NCI-H2171 (cell line): ENCODE data around the gene RPP25L.
"Not testable (repeated sequence)": the region's sequence is repeated elsewhere in the genome, so short reads cannot be mapped to it uniquely, and the experiment has no call there.

Experiments used
- DNase-seq: peaks from one replicate; lab custom pipeline; 2025; lab: John Stamatoyannopoulos, UW

RPP25L gene, protein sequence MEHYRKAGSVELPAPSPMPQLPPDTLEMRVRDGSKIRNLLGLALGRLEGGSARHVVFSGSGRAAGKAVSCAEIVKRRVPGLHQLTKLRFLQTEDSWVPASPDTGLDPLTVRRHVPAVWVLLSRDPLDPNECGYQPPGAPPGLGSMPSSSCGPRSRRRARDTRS

DNA sequence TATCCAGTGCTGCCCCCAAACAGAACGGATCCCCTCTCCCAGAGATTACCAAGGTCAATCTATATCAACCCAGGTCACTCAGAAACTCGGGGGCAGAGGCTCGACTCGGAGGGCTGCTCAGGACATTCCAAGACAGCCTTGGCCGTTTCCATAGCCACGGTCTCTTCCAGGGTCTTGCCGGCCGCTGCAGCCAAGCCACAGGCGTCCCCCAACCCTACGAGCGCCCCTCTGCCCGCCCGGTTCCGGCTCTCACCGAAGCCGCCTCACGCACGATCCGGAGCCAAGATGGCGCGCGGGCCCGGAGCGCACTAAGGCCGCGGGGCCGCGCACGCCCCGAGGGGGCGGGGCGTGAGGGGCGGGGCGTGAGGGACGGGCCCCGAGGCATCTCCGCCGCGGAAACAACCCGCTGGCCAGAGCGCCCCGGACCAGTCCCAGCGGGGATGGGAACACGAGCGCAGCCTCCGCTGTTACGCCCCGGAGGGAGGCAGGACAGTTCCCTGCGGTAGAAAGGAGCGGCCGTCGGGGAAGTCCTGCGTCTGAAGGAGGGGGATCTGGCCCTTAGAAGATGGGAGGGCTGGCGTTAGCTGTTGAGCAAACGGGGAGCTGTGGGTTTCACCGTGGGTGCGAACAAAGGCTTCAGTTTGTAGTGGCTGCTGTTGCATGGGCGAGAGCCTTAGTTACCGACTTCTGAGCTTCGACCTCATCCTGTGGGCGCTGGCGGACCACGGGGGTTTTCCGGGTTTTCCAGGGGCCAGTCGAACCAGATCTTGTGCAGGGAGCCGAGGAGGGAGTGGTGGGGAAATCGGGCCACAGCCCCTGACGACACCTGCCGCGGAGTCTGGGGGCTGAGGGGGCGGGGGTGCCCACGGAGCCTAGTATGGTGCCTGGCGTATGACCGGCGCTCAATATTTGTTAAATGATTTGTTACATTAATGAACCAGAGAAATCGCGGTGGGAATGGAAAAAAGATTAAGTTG is at the start of gene RPP25L:
Gene RPP25L (minus strand): TSS at position 287 of the 977 bp plus-strand sequence. CDS start 801 bp downstream, outside the sequence.
- DNase-seq: peak; percentile 58

DNA sequence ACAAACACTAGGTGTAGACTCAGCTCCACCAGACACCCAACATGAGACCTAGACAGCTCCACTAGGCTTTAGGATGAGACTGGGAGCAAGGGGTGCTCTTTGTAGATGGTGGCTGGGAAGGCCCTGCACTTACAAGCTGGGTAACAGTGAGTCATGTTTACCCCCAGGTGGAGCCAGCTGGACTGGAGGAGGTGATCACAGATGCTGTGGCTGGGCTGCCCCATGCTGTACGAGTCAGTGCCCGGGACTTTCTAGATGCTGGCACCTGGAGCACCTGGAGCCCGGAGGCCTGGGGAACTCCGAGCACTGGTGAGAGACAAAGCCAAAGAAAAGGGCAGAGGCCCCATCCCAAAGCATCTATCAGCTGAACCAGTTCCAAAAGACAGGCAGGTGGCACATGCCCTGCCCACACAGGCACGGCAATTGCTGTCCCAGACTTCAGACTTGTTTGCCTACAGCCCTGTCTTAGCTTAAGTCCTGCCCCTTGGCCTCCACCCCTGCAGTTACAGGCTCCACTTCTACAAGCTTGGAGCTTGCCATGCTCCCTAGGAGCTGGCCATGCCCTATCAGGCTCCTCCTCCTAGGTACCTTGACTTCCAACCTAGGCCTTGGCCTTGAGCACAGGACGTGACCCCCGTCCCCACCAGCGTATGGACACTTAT is 47.8 kb upstream of the RPP25L start:
- DNase-seq: no peak

DNA sequence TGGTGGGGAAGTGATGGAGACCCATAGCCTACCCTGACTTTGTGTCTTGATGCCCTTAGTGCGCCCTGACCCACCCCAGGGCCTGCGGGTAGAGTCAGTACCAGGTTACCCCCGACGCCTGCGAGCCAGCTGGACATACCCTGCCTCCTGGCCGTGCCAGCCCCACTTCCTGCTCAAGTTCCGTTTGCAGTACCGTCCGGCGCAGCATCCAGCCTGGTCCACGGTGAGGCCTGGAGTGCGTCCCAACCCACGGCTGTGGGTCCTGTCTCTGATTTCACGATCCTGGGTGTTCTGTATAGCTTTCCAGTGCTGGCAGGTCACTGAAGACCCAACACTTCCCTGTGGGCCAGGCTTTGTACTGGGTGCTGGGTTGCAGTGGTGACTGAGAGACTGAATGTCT is 46.6 kb upstream of the RPP25L start:
- DNase-seq: no peak

DNA sequence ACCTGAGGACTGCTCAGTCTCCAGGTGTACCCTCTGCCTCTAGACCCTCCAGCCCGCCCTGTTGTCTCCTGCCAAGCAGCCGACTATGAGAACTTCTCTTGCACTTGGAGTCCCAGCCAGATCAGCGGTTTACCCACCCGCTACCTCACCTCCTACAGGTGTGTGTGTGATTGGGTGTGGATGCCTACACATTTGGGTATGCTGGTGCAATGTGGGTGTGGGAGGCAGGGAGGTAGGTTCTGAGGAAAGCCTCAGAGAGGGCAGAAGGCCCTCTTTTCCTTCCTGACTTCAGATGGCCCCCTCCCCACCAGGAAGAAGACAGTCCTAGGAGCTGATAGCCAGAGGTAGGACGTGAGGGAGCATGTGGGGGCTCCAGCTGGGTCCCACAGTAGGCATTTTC is 45.1 kb upstream of the RPP25L start:
- DNase-seq: no peak

DNA sequence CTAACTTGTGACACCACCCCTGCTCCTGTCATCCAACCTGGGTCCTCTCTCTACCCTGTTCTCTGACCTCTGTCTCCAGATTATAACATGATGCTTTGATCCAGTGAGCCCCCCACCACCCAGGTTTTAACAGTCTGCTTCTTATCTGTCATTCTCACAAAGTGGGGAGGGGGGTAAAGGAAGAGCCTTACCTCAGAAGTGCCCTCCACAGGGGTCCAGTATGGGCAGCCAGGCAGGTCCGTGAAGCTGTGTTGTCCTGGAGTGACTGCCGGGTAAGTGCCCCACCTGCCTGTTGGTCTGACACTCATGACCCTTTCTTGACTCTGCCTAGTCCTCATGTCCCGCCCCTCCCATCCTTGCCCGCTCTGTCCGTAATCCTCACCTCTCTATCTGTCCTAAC is 43.5 kb upstream of the RPP25L start:
- DNase-seq: no peak

DNA sequence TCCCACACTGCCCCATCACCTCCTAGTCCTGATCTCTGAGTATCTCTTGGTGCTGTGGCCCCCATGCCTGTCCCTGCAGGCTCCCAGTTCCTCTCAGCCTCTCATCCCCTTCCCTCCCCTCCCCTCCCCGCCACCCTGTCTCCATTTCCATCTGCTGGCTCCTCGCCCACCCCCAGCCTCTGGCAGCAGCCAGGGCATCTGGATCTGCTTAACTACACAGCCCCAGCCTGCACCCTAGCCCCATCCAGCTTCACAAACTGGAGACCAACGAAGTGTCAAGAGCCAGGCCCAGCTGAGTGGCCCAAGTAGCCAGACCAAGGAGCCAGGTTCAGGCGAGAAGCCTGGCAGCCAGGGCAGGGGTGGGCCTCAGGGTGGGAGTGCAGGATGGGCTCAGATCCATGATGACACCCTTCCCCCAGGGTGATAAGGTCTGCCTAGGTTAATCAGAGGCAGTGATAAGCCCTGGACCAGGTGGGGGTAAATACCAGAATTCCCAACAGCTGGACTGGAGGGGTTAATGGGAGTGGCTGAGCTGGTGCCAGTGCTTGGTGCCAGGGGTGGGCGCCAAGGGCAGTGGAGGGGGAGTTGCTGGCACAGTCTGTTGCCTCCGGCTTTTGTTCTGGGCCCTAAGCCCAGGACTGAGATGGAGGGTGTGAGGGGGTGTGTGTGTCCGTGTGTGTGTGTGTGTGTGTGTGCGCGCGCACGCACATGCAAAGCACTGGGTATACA is 42.6 kb upstream of the RPP25L start:
- DNase-seq: peak; percentile 18

DNA sequence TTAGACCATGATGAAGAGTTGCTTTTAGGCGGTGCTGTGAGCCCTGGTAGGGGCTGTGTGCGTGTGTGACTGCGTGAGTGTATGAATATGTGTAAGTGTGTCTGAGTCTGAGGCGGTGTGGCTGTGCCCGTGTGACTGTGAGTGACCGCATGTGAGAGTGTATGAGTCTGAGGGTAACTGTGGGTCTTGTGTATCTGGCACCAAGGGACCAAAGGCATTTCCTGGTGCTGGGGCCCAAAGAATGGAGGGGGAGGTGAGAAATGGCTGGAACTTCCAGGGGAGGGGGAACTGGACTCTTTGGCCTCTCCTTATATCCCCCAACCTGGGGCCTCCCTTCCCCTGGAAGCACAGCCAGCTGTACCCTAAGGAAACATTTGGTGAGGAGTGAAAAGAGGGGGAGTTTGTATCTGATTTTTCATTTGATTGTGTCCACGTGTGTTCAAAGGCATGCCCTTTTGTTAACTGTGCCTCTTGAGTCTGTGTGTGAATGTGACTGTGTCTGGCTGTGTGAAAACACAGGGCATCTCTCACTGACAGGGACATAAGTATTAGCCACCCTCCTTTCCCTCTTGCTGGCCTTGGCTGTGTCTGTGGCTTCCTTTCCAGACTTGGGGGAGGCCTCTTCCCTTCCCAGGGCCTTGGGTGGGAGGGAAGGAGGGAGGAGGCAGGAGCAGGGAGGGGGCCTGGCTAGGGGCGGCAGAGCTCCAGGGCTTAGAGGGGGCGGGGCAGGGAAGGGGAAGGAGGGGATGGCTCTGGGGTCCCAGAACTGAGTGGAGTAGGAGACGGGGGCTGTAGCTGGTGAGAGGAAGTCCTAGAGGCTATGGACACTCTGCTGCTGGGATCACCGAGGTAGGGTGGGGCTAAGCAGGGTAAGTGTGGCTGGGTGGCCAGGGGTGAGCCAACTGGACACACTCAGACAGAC is 41.5 kb upstream of the RPP25L start:
- no peak for DNase-seq

DNA sequence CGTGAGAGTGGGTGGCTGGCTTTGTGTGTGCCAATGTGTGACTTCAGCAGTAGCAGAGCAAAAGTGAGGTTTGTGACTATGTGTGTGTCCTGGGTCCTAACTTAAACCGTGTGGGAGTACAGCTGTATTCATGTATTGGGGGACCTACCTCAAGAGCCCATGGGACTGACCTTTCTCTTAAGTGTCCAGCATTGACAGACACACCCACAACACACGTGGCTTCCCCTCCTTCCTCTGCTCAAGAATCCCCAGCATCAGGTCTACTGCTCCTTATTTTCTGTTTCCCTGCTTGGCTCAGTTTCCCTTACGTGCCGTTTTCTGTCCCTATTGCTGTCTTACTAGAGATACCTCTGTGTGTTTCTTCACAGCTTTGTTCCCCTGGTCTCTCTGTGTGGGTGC is 40.7 kb upstream of the RPP25L start:
- no peak for DNase-seq

DNA sequence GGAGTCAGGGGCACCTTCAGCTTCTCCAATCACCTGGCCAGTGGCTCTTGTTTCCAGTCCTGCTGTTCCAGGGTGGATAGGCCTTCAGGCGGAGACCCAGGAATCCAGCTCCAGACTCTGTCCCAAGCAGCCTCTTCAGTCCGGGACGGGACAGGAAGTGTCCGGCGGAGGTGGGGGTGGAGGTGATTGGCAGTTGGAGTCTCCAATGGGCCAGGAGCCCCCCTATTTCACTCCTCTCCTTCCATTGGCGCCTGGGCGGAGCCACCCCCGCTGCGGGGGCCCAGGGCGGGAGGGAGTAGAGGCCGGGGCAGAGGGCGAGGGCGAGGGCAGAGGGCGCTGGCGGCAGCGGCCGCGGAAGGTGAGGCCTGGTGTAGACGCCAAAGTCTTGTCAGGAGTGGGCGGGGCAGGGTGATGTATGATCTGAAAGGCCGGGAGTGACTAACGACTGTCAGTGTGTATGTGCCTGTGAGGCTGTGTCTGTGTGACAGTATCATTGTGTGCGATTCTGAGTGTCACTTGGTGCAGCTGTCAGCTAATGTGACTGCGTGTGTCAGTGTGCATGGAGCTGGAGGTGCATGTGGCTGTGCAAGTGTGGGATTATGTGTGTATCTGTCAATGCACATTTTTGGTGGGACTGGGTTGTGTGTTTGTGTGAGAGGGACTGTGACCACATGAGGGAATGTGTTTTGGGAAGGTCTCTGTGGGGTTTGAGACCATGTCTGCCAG is 40.1 kb upstream of the RPP25L start, which contains the start of gene IL11RA:
Gene IL11RA (plus strand): TSS at position 310 of the 726 bp plus-strand sequence. CDS start 3,033 bp downstream, outside the sequence.
- DNase-seq: no peak

DNA sequence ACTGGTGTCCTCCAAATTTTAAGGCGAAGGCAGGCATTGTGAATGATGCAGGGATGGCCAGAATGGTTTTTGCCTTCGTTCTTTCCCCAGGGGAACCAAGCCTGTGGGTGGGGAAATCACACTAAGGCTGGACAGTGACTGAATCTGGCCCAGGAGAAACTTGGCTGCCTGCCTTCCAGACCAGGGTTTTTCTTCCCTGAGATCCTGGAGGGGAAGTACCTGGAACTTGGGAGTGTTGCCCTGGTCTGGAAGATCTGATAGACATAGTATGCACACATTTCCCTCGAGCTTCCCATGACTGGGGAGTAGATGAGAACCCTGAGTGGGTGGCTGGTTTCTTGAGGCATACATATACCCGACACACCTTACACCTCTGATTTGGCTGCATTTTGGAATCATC is 39.4 kb upstream of the RPP25L start:
- no peak for DNase-seq

DNA sequence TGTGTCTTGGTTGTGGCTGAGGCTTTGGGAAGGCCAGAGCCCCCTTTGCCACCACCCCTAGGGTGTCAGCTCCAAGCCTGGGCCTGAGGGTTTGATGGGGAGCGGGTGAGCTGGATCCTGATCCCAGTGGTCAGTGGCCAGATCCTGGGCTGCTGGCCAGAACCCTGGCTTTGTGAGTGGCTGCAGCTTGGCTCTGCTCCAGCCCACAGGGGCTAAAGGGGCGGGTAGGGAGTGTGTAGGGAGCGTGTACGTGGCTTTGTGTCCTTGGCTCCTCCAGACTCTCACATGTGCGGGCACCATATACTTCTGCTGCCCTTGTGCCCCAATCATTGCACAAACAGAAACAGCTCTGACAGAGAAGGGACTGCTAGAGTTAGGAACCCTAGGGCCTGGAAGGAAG is 38.9 kb upstream of the RPP25L start:
- no peak for DNase-seq

DNA sequence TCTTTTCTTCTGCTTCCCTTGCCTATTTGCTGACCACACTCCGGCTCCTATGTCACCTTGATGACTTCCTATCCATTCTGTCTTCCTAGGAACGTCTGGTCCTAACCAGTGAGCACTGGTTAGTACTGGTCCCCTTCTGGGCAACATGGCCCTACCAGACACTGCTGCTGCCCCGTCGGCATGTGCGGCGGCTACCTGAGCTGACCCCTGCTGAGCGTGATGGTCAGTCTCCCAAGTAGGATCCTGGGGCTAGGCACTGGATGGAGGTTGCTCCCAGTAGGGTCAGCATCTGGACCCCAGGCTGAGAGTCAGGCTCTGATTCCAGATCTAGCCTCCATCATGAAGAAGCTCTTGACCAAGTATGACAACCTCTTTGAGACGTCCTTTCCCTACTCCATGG is 36.8 kb upstream of the RPP25L start:
- no peak for DNase-seq

DNA sequence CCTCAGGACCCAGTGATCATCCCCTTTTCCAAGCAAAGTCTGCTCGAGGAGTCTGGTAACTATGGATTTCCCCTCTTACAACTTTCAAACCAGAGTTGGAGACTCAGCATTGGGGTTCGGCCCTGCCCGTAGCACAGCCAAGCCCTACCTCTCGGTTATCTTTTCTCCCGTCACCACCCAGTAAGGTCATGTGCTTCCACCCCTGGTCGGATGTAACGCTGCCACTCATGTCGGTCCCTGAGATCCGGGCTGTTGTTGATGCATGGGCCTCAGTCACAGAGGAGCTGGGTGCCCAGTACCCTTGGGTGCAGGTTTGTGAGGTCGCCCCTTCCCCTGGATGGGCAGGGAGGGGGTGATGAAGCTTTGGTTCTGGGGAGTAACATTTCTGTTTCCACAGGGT is 35.8 kb upstream of the RPP25L start:
- no peak for DNase-seq

DNA sequence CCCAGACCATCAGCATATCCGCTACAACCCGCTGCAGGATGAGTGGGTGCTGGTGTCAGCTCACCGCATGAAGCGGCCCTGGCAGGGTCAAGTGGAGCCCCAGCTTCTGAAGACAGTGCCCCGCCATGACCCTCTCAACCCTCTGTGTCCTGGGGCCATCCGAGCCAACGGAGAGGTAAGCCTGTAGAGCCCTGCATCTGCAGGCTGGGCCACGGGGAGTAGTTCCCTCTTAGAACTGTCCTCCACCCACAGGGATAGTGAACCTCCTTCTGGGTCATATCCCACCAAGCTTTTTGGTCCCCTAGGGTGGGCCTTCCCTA is 35.1 kb upstream of the RPP25L start:
- no peak for DNase-seq

DNA sequence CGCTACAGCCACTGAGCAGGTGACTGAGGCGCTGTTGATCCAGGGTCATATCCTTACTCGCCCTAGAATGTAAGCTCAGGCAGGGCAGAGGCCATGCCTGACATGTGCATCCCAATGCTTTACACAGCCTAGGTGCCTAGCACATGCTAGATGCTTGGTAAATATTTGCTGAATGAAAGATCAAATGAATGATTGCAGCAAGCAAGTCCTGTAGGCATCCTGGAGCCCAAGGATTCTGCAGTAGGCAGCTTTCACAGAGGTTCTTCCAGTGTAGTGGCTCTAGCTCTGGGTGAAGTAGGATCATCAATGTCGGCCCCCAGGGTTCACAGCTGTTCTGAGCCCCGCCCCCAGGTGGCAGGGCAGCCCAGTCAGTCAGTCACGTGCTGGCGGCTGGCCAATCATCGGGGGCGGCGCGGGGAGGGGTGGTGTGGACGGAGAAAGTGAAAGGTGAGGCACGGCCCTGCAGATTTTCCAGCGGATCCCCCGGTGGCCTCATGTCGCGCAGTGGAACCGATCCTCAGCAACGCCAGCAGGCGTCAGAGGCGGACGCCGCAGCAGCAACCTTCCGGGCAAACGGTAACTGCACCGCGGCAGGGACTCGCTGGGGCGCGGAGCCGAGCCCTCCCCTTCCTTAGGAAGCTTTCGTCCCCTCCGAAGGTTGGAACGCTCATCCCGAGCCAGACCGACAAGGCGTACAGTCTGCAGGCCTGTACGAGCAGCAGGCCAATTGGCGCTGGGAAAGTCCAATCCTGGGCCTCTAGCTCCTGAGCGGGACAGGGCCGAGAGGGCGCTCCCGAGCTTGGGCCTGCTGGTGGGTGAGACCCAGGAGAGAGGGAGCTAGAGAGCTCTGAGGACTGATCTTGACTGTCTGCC is 34.5 kb upstream of the RPP25L start, which contains the start of gene GALT:
Gene GALT (plus strand): TSS at position 465 of the 873 bp plus-strand sequence. CDS start 30 bp downstream, at position 495.
- DNase-seq: peak; percentile 65

DNA sequence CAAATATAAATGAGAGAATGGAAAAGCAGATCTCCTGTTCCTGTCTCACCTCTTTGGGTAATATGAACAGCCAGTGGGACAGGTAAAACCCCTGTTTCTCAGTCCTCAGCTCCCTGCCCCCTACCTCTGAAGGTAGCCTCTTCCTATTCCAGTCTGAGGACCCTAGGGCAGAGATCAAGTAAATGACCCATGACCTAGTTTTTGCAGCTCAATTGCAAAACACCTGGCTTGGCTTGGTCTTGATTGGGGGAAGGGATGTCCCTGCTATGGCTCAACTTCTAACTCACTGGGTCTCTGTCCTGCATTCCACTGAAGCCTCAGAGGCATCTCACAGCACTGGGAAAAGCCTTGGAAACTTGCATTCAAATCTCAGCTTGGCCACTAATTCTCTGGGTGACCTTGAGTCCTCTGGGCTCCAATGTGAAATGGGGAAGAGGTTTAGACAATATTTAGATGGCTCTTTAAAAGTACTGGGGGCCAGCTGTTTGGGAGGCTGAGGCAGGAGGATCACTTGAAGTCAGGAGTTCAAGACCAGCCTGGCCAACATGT is 32.9 kb upstream of the RPP25L start:
- no peak for DNase-seq

DNA sequence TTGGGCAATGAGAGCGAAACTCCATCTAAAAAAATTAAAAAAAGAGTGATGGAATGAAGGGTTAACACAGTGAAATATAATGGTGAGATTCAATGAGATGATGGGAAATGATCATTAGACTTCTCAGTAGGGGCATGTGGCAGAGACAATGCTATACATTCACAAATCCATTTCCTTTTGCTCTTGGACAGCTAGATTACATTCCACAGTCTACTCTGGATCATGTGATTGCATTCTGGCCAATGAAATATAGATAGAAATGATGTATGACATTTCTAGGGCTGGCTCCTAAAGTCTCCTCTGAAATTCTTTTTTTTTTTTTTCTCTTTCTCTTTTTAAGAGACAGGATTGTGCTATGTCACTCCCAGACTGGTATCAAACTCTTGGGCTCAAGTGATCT is 30.8 kb upstream of the RPP25L start:
- no peak for DNase-seq

DNA sequence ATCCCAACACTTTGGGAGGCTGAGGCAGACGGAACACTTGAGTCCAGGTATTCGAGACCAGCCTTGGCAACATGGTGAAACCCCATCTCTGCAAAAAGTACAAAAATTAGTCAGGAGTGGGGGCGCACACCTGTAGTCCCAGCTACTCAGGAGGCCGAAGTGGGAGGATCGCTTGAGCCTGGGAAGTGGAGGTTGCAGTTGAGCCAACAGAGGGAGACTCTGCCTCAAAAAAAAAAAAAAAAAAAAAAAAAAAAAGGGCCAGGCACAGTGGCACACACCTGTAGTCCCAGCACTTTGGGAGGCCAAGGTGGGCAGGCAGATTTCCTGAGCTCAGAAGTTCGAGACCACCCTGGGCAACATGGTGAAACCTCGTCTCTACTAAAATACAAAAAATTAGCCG is 27.4 kb upstream of the RPP25L start:
- DNase-seq: not testable (repeated sequence)

DNA sequence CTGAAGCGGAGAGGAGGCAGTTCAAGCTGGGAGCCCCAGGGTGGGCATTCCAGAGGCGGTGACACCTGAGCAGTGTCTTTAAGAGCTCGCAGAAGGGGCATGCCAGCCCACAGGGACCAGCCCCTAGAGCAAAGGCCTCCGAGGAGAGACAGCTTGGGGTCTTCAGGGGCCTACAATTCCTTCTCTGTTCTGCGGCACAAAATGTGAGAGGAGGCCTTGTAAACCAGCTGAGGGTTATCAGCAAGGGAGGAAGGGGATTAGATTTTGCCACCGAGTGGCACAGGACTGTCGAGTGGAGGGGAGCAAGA is 26.2 kb upstream of the RPP25L start:
- no peak for DNase-seq
